ENCODE results near the gene GNG7. TPM values are rescaled to one million over a fixed set of nuclear protein-coding genes. Genes with fewer than 3 reads are reported as not detected.

The GNG7 gene
- total RNA-seq, 1 donor from 2014 or later: 11.3 TPM

DNA sequence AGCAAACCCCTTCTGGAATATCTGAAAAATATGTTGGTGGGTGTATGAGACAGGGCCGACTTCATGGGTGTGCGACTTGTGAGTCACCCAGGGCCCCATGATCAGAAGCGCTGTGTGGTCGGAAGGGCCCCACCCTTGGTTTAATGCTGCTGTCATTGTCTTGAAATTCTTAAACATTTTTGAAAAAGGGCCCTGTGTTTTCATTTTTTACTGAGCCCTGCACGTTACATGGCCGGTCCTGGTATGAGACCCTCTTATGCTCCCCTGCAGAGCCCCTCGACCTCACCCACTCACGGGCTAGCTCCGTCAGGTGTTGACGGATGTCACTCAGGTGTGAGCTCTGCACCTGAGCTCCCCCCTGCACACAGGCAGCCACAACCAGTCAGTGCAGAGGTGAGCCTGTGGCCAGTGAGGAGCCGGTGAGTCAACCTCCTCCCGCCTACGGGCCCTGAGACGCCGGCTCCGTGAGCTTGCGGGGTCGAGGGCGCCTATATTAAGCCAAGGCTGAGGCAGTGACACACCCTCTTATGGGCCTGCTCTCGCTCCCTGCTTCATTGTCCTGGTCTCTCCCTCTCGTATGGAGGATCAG, 198.9 kb downstream of the GNG7 start:
- TF ChIP-seq, protein P1, sequence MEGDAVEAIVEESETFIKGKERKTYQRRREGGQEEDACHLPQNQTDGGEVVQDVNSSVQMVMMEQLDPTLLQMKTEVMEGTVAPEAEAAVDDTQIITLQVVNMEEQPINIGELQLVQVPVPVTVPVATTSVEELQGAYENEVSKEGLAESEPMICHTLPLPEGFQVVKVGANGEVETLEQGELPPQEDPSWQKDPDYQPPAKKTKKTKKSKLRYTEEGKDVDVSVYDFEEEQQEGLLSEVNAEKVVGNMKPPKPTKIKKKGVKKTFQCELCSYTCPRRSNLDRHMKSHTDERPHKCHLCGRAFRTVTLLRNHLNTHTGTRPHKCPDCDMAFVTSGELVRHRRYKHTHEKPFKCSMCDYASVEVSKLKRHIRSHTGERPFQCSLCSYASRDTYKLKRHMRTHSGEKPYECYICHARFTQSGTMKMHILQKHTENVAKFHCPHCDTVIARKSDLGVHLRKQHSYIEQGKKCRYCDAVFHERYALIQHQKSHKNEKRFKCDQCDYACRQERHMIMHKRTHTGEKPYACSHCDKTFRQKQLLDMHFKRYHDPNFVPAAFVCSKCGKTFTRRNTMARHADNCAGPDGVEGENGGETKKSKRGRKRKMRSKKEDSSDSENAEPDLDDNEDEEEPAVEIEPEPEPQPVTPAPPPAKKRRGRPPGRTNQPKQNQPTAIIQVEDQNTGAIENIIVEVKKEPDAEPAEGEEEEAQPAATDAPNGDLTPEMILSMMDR (IDR thresholded peaks at IDR 0.05; ENCODE audit: unreplicated experiment): no peak
- DNase-seq (ENCODE audit: low spot score, unreplicated experiment): no peak
- Mint-ChIP-seq H3K27ac (peak overlapping the region; percentile 81), H3K4me3 (ENCODE audit: low read depth) (no peak overlapping the region), H3K9me3 (ENCODE audit: low read depth) (no peaks in the 10 kb centered on the region), H3K4me1 (ENCODE audit: low read depth) (peaks cover 17% of the 10 kb centered on the region), H3K36me3 (ENCODE audit: insufficient read depth) (no peaks in the 10 kb centered on the region), H3K27me3 (peaks cover 9% of the 10 kb centered on the region)

DNA sequence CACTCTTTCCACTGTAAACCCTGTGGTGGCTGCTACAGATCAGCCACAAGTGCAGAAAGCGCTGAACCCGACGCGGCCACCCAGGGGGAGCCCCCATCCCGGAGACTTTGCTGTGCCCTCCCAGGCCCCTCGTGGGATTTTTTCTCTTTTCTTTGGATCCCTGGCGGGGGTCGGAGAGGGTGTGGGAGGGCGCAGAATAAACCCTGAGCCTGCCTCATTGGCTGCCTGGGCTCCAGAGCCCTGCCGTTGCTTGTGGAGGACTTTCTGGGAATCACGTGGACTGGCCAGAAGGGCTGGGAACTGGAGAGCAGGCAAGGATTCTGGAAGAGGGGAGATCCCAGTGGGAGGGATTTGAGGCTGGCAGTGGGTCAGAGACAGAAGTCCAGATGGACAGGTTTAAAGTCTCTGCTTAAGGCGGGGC, 201.6 kb downstream of the GNG7 start:
- Mint-ChIP-seq H3K27ac (no peak overlapping the region), H3K4me1 (ENCODE audit: low read depth) (peaks cover 14% of the 10 kb centered on the region), H3K27me3 (peaks cover 9% of the 10 kb centered on the region), H3K4me3 (ENCODE audit: low read depth) (no peak overlapping the region), H3K36me3 (ENCODE audit: insufficient read depth) (no peaks in the 10 kb centered on the region), H3K9me3 (ENCODE audit: low read depth) (no peaks in the 10 kb centered on the region)
- no peak for DNase-seq (ENCODE audit: low spot score, unreplicated experiment)
- TF ChIP-seq, protein P1 (IDR thresholded peaks at IDR 0.05; ENCODE audit: unreplicated experiment): no peak

DNA sequence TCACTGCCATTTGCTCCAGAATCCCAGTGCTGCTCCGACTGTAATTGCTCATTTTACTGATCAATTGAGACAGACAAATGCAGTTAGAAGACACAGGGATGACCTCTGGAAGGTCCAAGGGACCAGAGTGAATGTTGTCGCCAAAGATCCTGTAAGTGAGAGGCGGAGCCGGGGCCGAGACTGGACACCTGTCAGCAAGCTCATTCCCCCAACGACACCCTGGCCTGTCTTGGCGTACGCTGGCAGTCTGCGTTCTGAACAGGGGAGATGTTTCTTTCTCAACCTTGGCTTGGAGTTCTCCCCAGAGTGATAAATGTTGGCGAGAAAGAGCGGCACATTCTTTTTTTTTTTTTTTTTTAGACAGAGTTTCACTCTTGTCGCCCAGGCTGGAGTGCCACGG, 202.3 kb downstream of the GNG7 start:
- H3K4me1 Mint-ChIP-seq (ENCODE audit: low read depth): peaks cover 15% of the 10 kb centered on the region
- no peak for DNase-seq (ENCODE audit: low spot score, unreplicated experiment)
- no peak overlapping the region for H3K4me3 Mint-ChIP-seq (ENCODE audit: low read depth)
- H3K27ac Mint-ChIP-seq: no peak overlapping the region
- H3K27me3 Mint-ChIP-seq: peaks cover 9% of the 10 kb centered on the region
- H3K9me3 Mint-ChIP-seq (ENCODE audit: low read depth): no peaks in the 10 kb centered on the region
- TF ChIP-seq, protein P1 (IDR thresholded peaks at IDR 0.05; ENCODE audit: unreplicated experiment): no peak
- no peaks in the 10 kb centered on the region for H3K36me3 Mint-ChIP-seq (ENCODE audit: insufficient read depth)

DNA sequence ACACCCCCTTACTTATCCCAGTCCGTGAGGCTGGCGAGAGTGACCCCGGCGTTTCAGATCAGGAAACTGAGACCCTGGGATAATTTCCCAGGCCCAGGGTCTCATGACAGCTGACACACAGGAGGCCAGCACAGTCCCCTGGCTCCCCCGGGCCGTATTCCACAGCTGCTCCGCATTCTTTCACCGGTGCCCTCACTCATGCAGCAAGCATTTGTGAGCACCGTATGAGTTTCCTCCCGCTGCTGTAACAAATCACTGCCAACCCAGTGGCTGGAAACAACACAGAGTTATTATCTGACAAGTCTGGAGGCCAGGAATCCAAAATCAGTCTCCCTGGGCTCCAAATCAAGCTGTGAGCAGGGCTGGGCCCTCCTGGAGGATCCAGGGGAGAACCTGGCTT, 205.3 kb downstream of the GNG7 start:
- Mint-ChIP-seq H3K36me3 (ENCODE audit: insufficient read depth) (no peaks in the 10 kb centered on the region), H3K4me3 (ENCODE audit: low read depth) (no peak overlapping the region), H3K4me1 (ENCODE audit: low read depth) (peaks cover 6% of the 10 kb centered on the region), H3K27ac (no peak overlapping the region), H3K27me3 (peaks cover 24% of the 10 kb centered on the region), H3K9me3 (ENCODE audit: low read depth) (no peaks in the 10 kb centered on the region)
- DNase-seq (ENCODE audit: low spot score, unreplicated experiment): no peak
- TF ChIP-seq, protein P1 (IDR thresholded peaks at IDR 0.05; ENCODE audit: unreplicated experiment): no peak

DNA sequence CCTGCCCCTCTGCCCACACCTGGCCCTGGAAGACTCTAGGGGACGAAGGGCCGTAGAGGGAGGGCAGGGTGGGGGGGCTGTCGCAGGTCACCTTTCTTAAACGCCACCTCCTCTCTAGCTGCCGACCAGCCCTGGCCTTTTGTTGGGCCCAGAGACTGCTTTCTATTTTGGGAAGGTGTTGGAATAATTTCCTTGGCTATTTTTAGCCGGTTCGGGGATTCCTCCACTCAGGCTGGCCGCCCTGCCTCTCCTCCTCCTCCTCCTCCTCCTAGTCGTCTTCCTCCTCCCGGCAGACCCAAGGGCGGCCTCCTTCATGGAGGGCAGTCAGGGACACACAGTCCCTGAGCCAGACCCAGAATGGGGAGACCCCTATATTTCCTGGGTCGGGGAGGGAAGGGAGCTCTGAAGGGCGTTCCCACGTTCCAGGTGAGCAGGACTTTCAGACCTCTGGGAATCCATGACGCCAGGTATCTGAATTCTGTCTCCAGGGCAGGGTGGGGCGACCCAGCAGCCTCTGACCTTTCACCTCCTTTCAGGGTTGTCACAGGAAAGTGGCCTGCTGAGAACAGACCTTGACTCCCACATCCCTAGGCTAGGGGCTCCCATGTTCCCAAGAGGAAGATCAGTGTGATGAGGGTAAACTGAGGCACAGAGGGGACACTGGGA, 206.7 kb downstream of the GNG7 start:
- Mint-ChIP-seq H3K9me3 (ENCODE audit: low read depth) (no peaks in the 10 kb centered on the region), H3K27ac (peak overlapping the region; percentile 71), H3K4me1 (ENCODE audit: low read depth) (peaks cover 6% of the 10 kb centered on the region), H3K27me3 (peaks cover 30% of the 10 kb centered on the region), H3K36me3 (ENCODE audit: insufficient read depth) (no peaks in the 10 kb centered on the region), H3K4me3 (ENCODE audit: low read depth) (peak overlapping the region; percentile 56)
- TF ChIP-seq, protein P1 (IDR thresholded peaks at IDR 0.05; ENCODE audit: unreplicated experiment): no peak
- no peak for DNase-seq (ENCODE audit: low spot score, unreplicated experiment)
